ENCODE data around the gene EHMT1.

- TF ChIP-seq POLR2AphosphoS5 (IDR thresholded peaks at IDR 0.05) (no peak), EP300 (IDR thresholded peaks at IDR 0.05) (no peak), CTCF (IDR thresholded peaks at IDR 0.05) (no peak), POLR2A (IDR thresholded peaks at IDR 0.05) (no peak)
Measured at GRCh38 chr9:137733429-137733828, 114.6 kb downstream of the EHMT1 start.
